ENCODE data around the gene COG2.
"Not testable (repeated sequence)": the region's sequence is repeated elsewhere in the genome, so short reads cannot be mapped to it uniquely, and the experiment has no call there.

Gene COG2

GRCh38 chr1:230656719-230657118, 14.4 kb downstream of the COG2 start:
- H3K36me3 ChIP-seq (ENCODE audit: control insufficient read depth, insufficient read depth, low read length); H3K27me3 ChIP-seq (ENCODE audit: control insufficient read depth, insufficient read depth, low read length); H3K4me1 ChIP-seq (ENCODE audit: control insufficient read depth, insufficient read depth, low read length); H3K9ac ChIP-seq (ENCODE audit: low read length); H3K4me3 ChIP-seq (ENCODE audit: low read length); H3K27ac ChIP-seq (ENCODE audit: low read depth, low read length): not testable (repeated sequence)

- not testable (repeated sequence) for H3K36me3 ChIP-seq (ENCODE audit: control insufficient read depth, insufficient read depth, low read length); H3K4me3 ChIP-seq (ENCODE audit: low read length); H3K27me3 ChIP-seq (ENCODE audit: control insufficient read depth, insufficient read depth, low read length); H3K4me1 ChIP-seq (ENCODE audit: control insufficient read depth, insufficient read depth, low read length); H3K27ac ChIP-seq (ENCODE audit: low read depth, low read length); H3K9ac ChIP-seq (ENCODE audit: low read length)
These were observed 15.8 kb downstream of the COG2 start for GRCh38 chr1:230658103-230658502.

- Histone ChIP-seq H3K27me3 (ENCODE audit: control insufficient read depth, insufficient read depth, low read length) (no peaks in the 10 kb centered on the region), H3K36me3 (ENCODE audit: control insufficient read depth, insufficient read depth, low read length) (peaks cover 3% of the 10 kb centered on the region), H3K27ac (ENCODE audit: low read depth, low read length) (no peak overlapping the region), H3K4me3 (ENCODE audit: low read length) (no peak overlapping the region), H3K9ac (ENCODE audit: low read length) (no peak overlapping the region), H3K4me1 (ENCODE audit: control insufficient read depth, insufficient read depth, low read length) (no peaks in the 10 kb centered on the region)
These were observed 16.4 kb downstream of the COG2 start for GRCh38 chr1:230658691-230659090.

GRCh38 chr1:230661976-230662375, 19.7 kb downstream of the COG2 start:
- Histone ChIP-seq H3K27ac (ENCODE audit: low read depth, low read length) (no peak overlapping the region), H3K9ac (ENCODE audit: low read length) (no peak overlapping the region), H3K36me3 (ENCODE audit: control insufficient read depth, insufficient read depth, low read length) (peaks cover 16% of the 10 kb centered on the region), H3K4me1 (ENCODE audit: control insufficient read depth, insufficient read depth, low read length) (no peaks in the 10 kb centered on the region), H3K27me3 (ENCODE audit: control insufficient read depth, insufficient read depth, low read length) (no peaks in the 10 kb centered on the region), H3K4me3 (ENCODE audit: low read length) (no peak overlapping the region)

GRCh38 chr1:230668227-230668626, 25.9 kb downstream of the COG2 start:
- H3K4me1 ChIP-seq (ENCODE audit: control insufficient read depth, insufficient read depth, low read length) = no peaks in the 10 kb centered on the region
- H3K9ac ChIP-seq (ENCODE audit: low read length) = no peak overlapping the region
- H3K36me3 ChIP-seq (ENCODE audit: control insufficient read depth, insufficient read depth, low read length) = peaks cover 43% of the 10 kb centered on the region
- H3K27me3 ChIP-seq (ENCODE audit: control insufficient read depth, insufficient read depth, low read length) = no peaks in the 10 kb centered on the region
- no peak overlapping the region for H3K4me3 ChIP-seq (ENCODE audit: low read length)
- no peak overlapping the region for H3K27ac ChIP-seq (ENCODE audit: low read depth, low read length)

GRCh38 chr1:230669543-230669942, 27.3 kb downstream of the COG2 start:
- Histone ChIP-seq H3K36me3 (ENCODE audit: control insufficient read depth, insufficient read depth, low read length) (peaks cover 43% of the 10 kb centered on the region), H3K4me3 (ENCODE audit: low read length) (no peak overlapping the region), H3K27ac (ENCODE audit: low read depth, low read length) (no peak overlapping the region), H3K27me3 (ENCODE audit: control insufficient read depth, insufficient read depth, low read length) (no peaks in the 10 kb centered on the region), H3K9ac (ENCODE audit: low read length) (no peak overlapping the region), H3K4me1 (ENCODE audit: control insufficient read depth, insufficient read depth, low read length) (no peaks in the 10 kb centered on the region)

GRCh38 chr1:230674581-230674980, 32.3 kb downstream of the COG2 start:
- Histone ChIP-seq H3K27me3 (ENCODE audit: control insufficient read depth, insufficient read depth, low read length) (no peaks in the 10 kb centered on the region), H3K9ac (ENCODE audit: low read length) (no peak overlapping the region), H3K4me1 (ENCODE audit: control insufficient read depth, insufficient read depth, low read length) (no peaks in the 10 kb centered on the region), H3K27ac (ENCODE audit: low read depth, low read length) (no peak overlapping the region), H3K36me3 (ENCODE audit: control insufficient read depth, insufficient read depth, low read length) (peaks cover 22% of the 10 kb centered on the region), H3K4me3 (ENCODE audit: low read length) (no peak overlapping the region)

GRCh38 chr1:230677200-230677599, 34.9 kb downstream of the COG2 start:
- no peak overlapping the region for H3K27ac ChIP-seq (ENCODE audit: low read depth, low read length)
- H3K4me1 ChIP-seq (ENCODE audit: control insufficient read depth, insufficient read depth, low read length) = peaks cover 2% of the 10 kb centered on the region
- H3K9ac ChIP-seq (ENCODE audit: low read length) = no peak overlapping the region
- no peak overlapping the region for H3K4me3 ChIP-seq (ENCODE audit: low read length)
- H3K27me3 ChIP-seq (ENCODE audit: control insufficient read depth, insufficient read depth, low read length) = no peaks in the 10 kb centered on the region
- peaks cover 6% of the 10 kb centered on the region for H3K36me3 ChIP-seq (ENCODE audit: control insufficient read depth, insufficient read depth, low read length)

GRCh38 chr1:230679192-230679591, 36.9 kb downstream of the COG2 start:
- no peak overlapping the region for H3K9ac ChIP-seq (ENCODE audit: low read length)
- H3K27me3 ChIP-seq (ENCODE audit: control insufficient read depth, insufficient read depth, low read length) = no peaks in the 10 kb centered on the region
- no peak overlapping the region for H3K4me3 ChIP-seq (ENCODE audit: low read length)
- no peak overlapping the region for H3K27ac ChIP-seq (ENCODE audit: low read depth, low read length)
- peaks cover 6% of the 10 kb centered on the region for H3K4me1 ChIP-seq (ENCODE audit: control insufficient read depth, insufficient read depth, low read length)
- peaks cover 4% of the 10 kb centered on the region for H3K36me3 ChIP-seq (ENCODE audit: control insufficient read depth, insufficient read depth, low read length)

- Histone ChIP-seq H3K4me1 (ENCODE audit: control insufficient read depth, insufficient read depth, low read length) (peaks cover 6% of the 10 kb centered on the region), H3K9ac (ENCODE audit: low read length) (no peak overlapping the region), H3K27ac (ENCODE audit: low read depth, low read length) (no peak overlapping the region), H3K27me3 (ENCODE audit: control insufficient read depth, insufficient read depth, low read length) (no peaks in the 10 kb centered on the region), H3K36me3 (ENCODE audit: control insufficient read depth, insufficient read depth, low read length) (peaks cover 7% of the 10 kb centered on the region), H3K4me3 (ENCODE audit: low read length) (no peak overlapping the region)
These were observed 37.5 kb downstream of the COG2 start for GRCh38 chr1:230679825-230680224.

GRCh38 chr1:230680300-230681025, 38.2 kb downstream of the COG2 start:
- Histone ChIP-seq H3K4me1 (ENCODE audit: control insufficient read depth, insufficient read depth, low read length) (peaks cover 6% of the 10 kb centered on the region), H3K27ac (ENCODE audit: low read depth, low read length) (no peak overlapping the region), H3K36me3 (ENCODE audit: control insufficient read depth, insufficient read depth, low read length) (peaks cover 12% of the 10 kb centered on the region), H3K4me3 (ENCODE audit: low read length) (no peak overlapping the region), H3K9ac (ENCODE audit: low read length) (no peak overlapping the region), H3K27me3 (ENCODE audit: control insufficient read depth, insufficient read depth, low read length) (no peaks in the 10 kb centered on the region)

- Histone ChIP-seq H3K9ac (ENCODE audit: low read length) (no peak overlapping the region), H3K27me3 (ENCODE audit: control insufficient read depth, insufficient read depth, low read length) (no peaks in the 10 kb centered on the region), H3K4me3 (ENCODE audit: low read length) (no peak overlapping the region), H3K4me1 (ENCODE audit: control insufficient read depth, insufficient read depth, low read length) (peaks cover 6% of the 10 kb centered on the region), H3K27ac (ENCODE audit: low read depth, low read length) (no peak overlapping the region), H3K36me3 (ENCODE audit: control insufficient read depth, insufficient read depth, low read length) (peaks cover 14% of the 10 kb centered on the region)
These were observed 39.3 kb downstream of the COG2 start for GRCh38 chr1:230681599-230681998.

GRCh38 chr1:230682274-230682673, 40.0 kb downstream of the COG2 start:
- H3K27ac ChIP-seq (ENCODE audit: low read depth, low read length) = no peak overlapping the region
- peaks cover 6% of the 10 kb centered on the region for H3K4me1 ChIP-seq (ENCODE audit: control insufficient read depth, insufficient read depth, low read length)
- H3K9ac ChIP-seq (ENCODE audit: low read length) = no peak overlapping the region
- H3K27me3 ChIP-seq (ENCODE audit: control insufficient read depth, insufficient read depth, low read length) = no peaks in the 10 kb centered on the region
- no peak overlapping the region for H3K4me3 ChIP-seq (ENCODE audit: low read length)
- H3K36me3 ChIP-seq (ENCODE audit: control insufficient read depth, insufficient read depth, low read length) = peaks cover 19% of the 10 kb centered on the region
